Activated CD8-positive, alpha-beta T cell treated with anti-CD3 and anti-CD28 coated beads, Interleukin-2, amount 10 ng/mL, durations not matched to agents 7 days and 5 days (primary cell): Measurements from ENCODE around the gene PSEN2. TPM values are rescaled to one million over a fixed set of nuclear protein-coding genes. Genes with fewer than 3 reads are reported as not detected.

ENCODE experiments used
- ATAC-seq: fragments of 150-1000 bp; cut with Tn5 transposase; one replicate; pipeline ENCODE4 v1.10.0; 2021; ENCODE audit warnings: moderate library complexity
- CTCF ChIA-PET: fragments of 350-600 bp; sonication (Branson Sonifier 250); formaldehyde crosslinking; loops from one replicate; lab custom pipeline; 2021; ENCODE audit warnings: antibody characterized with exemption; lab: Charles Lee
- POLR2A ChIA-PET: fragments of 350-600 bp; sonication (Branson Sonifier 250); formaldehyde crosslinking; loops from one replicate; lab custom pipeline; 2021; ENCODE audit warnings: antibody characterized with exemption; lab: Charles Lee
- DNase-seq: peaks from one replicate; pipeline ENCODE4 v3.0.0-alpha.2; 2020
- H3K27ac Mint-ChIP-seq: one replicate; pipeline ENCODE4 v1.8.0; 2021; ENCODE audit warnings: mild to moderate bottlenecking, mixed read lengths
- H3K27me3 Mint-ChIP-seq: one replicate; pipeline ENCODE4 v1.8.0; 2021; ENCODE audit warnings: low read depth, mixed read lengths
- H3K36me3 Mint-ChIP-seq: one replicate; pipeline ENCODE4 v1.8.0; 2021; ENCODE audit warnings: low read depth, mixed read lengths
- H3K4me1 Mint-ChIP-seq: one replicate; pipeline ENCODE4 v1.8.0; 2021; ENCODE audit warnings: low read depth, mixed read lengths
- H3K4me3 Mint-ChIP-seq: one replicate; pipeline ENCODE4 v1.8.0; 2021; ENCODE audit warnings: mild to moderate bottlenecking, mixed read lengths
- H3K9me3 Mint-ChIP-seq: one replicate; pipeline ENCODE4 v1.8.0; 2022; ENCODE audit warnings: mixed read lengths; ENCODE audit not compliant: insufficient read depth
- total RNA-seq, 2 experiments: library from RNA; stranded (reverse); gene quantifications; one replicate each; pipeline ENCODE4 v1.2.3, GENCODE V29; 2021

PSEN2 gene
- total RNA-seq, 2 experiments from 2014 or later = 3.0 to 3.6 TPM

- POLR2A ChIA-PET = no interaction called here
- peaks cover 10% of the 10 kb centered on the region for H3K4me1 Mint-ChIP-seq
- H3K27ac Mint-ChIP-seq = no peak overlapping the region
- CTCF ChIA-PET = no interaction called here
- no peak overlapping the region for H3K4me3 Mint-ChIP-seq
- no peaks in the 10 kb centered on the region for H3K9me3 Mint-ChIP-seq
- no peaks in the 10 kb centered on the region for H3K27me3 Mint-ChIP-seq
- no peaks in the 10 kb centered on the region for H3K36me3 Mint-ChIP-seq
- no peak for ATAC-seq
- DNase-seq = peak; percentile 19
These were observed 74.9 kb downstream of the PSEN2 start for GRCh38 chr1:226945106-226945857.

Other genes starting within 250 kb of the PSEN2 start
- gene ITPKB, start 131.3 kb upstream of the PSEN2 start, total RNA-seq = 10 to 100 TPM; 47.0 to 47.4 TPM
- gene COQ8A, start 69.7 kb downstream of the PSEN2 start, total RNA-seq = 10 to 100 TPM; 12.1 to 16.4 TPM